Endodermal cell (in vitro differentiated cells): ENCODE results near the gene PIP5KL1. TPM values are rescaled to one million over a fixed set of nuclear protein-coding genes. Genes with fewer than 3 reads are reported as not detected.
A peak's percentile ranks its signal among the peaks of the same experiment; 100 is the strongest.

Source experiments
- DNase-seq: peaks from one replicate; pipeline ENCODE4 v3.0.0-alpha.2; 2017
- H3K27ac ChIP-seq: 2 replicates; pipeline ENCODE4 v1.5.1; 2013; ENCODE audit warnings: mild to moderate bottlenecking, low read depth, low read length, moderate library complexity
- H3K27me3 ChIP-seq: 2 replicates; pipeline ENCODE4 v1.6.1; 2013; ENCODE audit warnings: mild to moderate bottlenecking, low read length, moderate library complexity; ENCODE audit not compliant: insufficient read depth, control insufficient read depth, poor library complexity, severe bottlenecking
- H3K36me3 ChIP-seq: 2 replicates; pipeline ENCODE4 v1.7.0; 2013; ENCODE audit warnings: mild to moderate bottlenecking, low read length, moderate library complexity; ENCODE audit not compliant: control insufficient read depth, insufficient read depth
- H3K4me1 ChIP-seq: one replicate; pipeline ENCODE4 v1.7.0; 2013; ENCODE audit warnings: low read length; ENCODE audit not compliant: control insufficient read depth, insufficient read depth
- H3K4me3 ChIP-seq: 2 replicates; pipeline ENCODE4 v1.5.1; 2013; ENCODE audit warnings: mild to moderate bottlenecking, low read length, moderate library complexity
- H3K9ac ChIP-seq: 2 replicates; pipeline ENCODE4 v1.6.1; 2013; ENCODE audit warnings: mild to moderate bottlenecking, low read length, moderate library complexity; ENCODE audit not compliant: poor library complexity, severe bottlenecking; ENCODE audit errors: extremely low read depth
- H3K9me3 ChIP-seq: 2 replicates; pipeline ENCODE4 v1.6.1; 2013; ENCODE audit warnings: mild to moderate bottlenecking, low read length, moderate library complexity; ENCODE audit not compliant: control insufficient read depth
- H3K27ac Mint-ChIP-seq: 2 replicates; pipeline ENCODE4 v1.8.0; 2020; ENCODE audit warnings: mixed read lengths
- H3K27me3 Mint-ChIP-seq: 2 replicates; pipeline ENCODE4 v1.8.0; 2021; ENCODE audit warnings: mild to moderate bottlenecking, mixed read lengths; ENCODE audit not compliant: insufficient read depth
- H3K36me3 Mint-ChIP-seq: 2 replicates; pipeline ENCODE4 v1.8.0; 2020; ENCODE audit warnings: low read depth, mixed read lengths
- H3K4me1 Mint-ChIP-seq: 2 replicates; pipeline ENCODE4 v1.8.0; 2020; ENCODE audit warnings: mixed read lengths
- H3K4me3 Mint-ChIP-seq: 2 replicates; pipeline ENCODE4 v1.8.0; 2020; ENCODE audit warnings: mild to moderate bottlenecking, moderate library complexity, mixed read lengths
- H3K9me3 Mint-ChIP-seq: 2 replicates; pipeline ENCODE4 v1.8.0; 2020; ENCODE audit warnings: mild to moderate bottlenecking, mixed read lengths
- WGBS, 2 experiments: methylation state at CpG; one replicate each; pipeline versions ENCODE4 v1.1.5 to v1.1.7; 2013; ENCODE audit warnings: missing lambda C conversion rate in 2 of 2, mixed read lengths in 1 of 2; ENCODE audit not compliant: insufficient coverage in 1 of 2, insufficient read length in 1 of 2; 5-methylcytosine and 5-hydroxymethylcytosine counted together
- total RNA-seq, 2 donors: library from RNA; stranded (reverse); fragmentation: NEBNext Ultra II Directional in 1 of 2; extraction: Animal tissue kit (Norgen Biotek cat#: 25700) in 1 of 2; gene quantifications; 2 replicates in 1 of 2; 3 replicates in 1 of 2; pipeline ENCODE4 v1.2.1, GENCODE V29; 2021
- TF ChIP-seq, protein P1 (sequence below): fragments of 200-600 bp; sonication (generic); conservative IDR thresholded peaks from 2 replicates; pipeline ENCODE4 v1.5.0; 2021; ENCODE audit warnings: antibody characterized with exemption, mild to moderate bottlenecking

The PIP5KL1 gene
- total RNA-seq, 2 donors from 2014 or later: 6.6 to 9.3 TPM

DNA sequence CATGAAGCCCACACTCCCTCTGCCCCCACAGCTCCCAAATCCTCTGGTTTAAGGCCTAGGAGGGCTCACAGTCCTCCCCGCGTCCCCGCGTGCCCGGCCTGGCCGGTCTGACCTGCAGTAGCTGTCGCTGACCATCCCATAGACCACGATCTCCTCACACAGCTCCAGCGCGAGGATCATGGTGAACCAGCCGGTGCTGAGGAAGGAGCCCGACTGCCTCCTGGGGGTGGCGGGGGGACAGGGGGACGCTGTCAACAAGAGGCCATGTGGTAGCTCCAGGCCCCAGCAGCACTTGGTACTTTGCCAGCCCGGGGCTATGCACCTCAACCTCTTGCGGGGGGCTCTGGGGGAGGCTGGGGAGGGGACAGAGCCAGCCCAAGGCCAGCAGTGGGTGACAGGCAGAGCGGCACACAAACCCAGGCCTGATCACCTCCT lies 20.7 kb downstream of the PIP5KL1 start:
- Histone ChIP-seq H3K9ac (no peak overlapping the region), H3K36me3 (no peaks in the 10 kb centered on the region), H3K27ac (peak overlapping the region; percentile 17), H3K4me1 (no peaks in the 10 kb centered on the region), H3K27me3 (no peaks in the 10 kb centered on the region), H3K4me3 (no peak overlapping the region), H3K9me3 (no peaks in the 10 kb centered on the region)
- no peak overlapping the region for H3K27ac Mint-ChIP-seq
- no peak overlapping the region for H3K4me3 Mint-ChIP-seq
- 86 to 94% methylated on average over 6 to 17 of the region's 17 CpGs for WGBS, 2 experiments
- no peaks in the 10 kb centered on the region for H3K27me3 Mint-ChIP-seq
- H3K4me1 Mint-ChIP-seq: peaks cover under 1% of the 10 kb centered on the region
- H3K9me3 Mint-ChIP-seq: no peaks in the 10 kb centered on the region
- TF ChIP-seq, protein P1, sequence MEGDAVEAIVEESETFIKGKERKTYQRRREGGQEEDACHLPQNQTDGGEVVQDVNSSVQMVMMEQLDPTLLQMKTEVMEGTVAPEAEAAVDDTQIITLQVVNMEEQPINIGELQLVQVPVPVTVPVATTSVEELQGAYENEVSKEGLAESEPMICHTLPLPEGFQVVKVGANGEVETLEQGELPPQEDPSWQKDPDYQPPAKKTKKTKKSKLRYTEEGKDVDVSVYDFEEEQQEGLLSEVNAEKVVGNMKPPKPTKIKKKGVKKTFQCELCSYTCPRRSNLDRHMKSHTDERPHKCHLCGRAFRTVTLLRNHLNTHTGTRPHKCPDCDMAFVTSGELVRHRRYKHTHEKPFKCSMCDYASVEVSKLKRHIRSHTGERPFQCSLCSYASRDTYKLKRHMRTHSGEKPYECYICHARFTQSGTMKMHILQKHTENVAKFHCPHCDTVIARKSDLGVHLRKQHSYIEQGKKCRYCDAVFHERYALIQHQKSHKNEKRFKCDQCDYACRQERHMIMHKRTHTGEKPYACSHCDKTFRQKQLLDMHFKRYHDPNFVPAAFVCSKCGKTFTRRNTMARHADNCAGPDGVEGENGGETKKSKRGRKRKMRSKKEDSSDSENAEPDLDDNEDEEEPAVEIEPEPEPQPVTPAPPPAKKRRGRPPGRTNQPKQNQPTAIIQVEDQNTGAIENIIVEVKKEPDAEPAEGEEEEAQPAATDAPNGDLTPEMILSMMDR: no peak
- no peak for DNase-seq
- H3K36me3 Mint-ChIP-seq: no peaks in the 10 kb centered on the region

DNA sequence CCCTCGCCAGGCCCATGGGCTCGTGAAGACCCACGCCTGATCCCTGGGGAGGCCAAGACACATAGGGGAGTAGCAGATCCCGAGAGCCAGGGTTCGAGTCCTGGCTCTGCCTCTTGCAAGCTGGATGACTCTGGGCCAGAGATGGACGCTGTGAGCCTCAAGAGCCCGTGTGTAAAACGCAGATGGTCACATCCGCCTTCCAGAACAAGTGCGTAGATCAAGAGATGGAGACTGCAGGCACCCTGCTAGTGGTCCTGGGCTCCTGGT lies 22.0 kb downstream of the PIP5KL1 start:
- H3K9ac ChIP-seq: no peak overlapping the region
- H3K36me3 Mint-ChIP-seq: no peaks in the 10 kb centered on the region
- no peak overlapping the region for H3K27ac ChIP-seq
- DNase-seq: no peak
- no peaks in the 10 kb centered on the region for H3K36me3 ChIP-seq
- TF ChIP-seq, protein P1: no peak
- 92 to 98% methylated on average over 9 to 10 of the region's 10 CpGs for WGBS, 2 experiments
- H3K4me3 Mint-ChIP-seq: no peak overlapping the region
- H3K27me3 ChIP-seq: no peaks in the 10 kb centered on the region
- no peaks in the 10 kb centered on the region for H3K27me3 Mint-ChIP-seq
- peaks cover 10% of the 10 kb centered on the region for H3K4me1 Mint-ChIP-seq
- no peak overlapping the region for H3K4me3 ChIP-seq
- H3K9me3 ChIP-seq: no peaks in the 10 kb centered on the region
- H3K4me1 ChIP-seq: no peaks in the 10 kb centered on the region
- H3K9me3 Mint-ChIP-seq: no peaks in the 10 kb centered on the region
- no peak overlapping the region for H3K27ac Mint-ChIP-seq

DNA sequence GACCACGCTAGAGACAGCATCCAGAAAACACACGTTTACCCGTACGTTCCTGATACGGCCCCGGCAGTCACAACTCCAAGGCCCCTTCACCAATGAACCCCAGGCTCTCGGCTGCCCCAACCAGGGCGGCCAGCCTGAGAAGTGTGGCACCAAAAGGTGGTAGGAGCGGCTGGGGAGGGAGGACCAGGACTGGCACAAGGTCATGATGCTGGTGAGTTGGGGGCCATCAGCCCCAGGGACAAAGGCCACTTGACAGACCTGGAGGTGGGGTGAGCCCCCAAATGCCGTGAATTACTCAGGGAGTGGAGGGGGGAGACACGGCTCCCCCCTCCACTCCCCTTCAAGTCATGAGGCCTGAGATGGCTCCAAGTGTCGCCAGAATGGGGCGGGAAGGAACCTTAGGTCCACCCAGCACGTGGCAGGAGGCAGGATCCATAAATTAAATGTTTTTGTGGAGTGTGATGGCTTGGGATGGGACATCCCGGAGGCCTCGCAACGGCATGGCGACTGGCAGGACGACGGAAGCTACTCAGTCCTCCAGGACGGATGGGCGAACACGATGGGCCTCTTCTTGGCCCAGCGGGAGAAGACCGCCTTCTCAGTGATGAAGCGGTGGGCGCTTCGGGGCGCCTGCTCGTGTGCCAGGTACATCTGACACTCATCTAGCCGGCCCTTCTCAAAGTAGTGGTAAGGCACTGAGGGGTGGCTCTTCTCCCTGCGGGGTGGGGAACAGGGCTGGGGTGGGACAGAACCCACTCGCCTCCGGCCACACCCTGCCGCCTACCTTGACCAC lies 22.5 kb downstream of the PIP5KL1 start:
- Histone ChIP-seq H3K27me3 (no peaks in the 10 kb centered on the region), H3K9ac (no peak overlapping the region), H3K4me1 (no peaks in the 10 kb centered on the region), H3K9me3 (no peaks in the 10 kb centered on the region), H3K36me3 (no peaks in the 10 kb centered on the region), H3K27ac (no peak overlapping the region), H3K4me3 (no peak overlapping the region)
- WGBS, 2 experiments: 87 to 90% methylated on average over 28 to 35 of the region's 35 CpGs
- H3K36me3 Mint-ChIP-seq: no peaks in the 10 kb centered on the region
- H3K27me3 Mint-ChIP-seq: no peaks in the 10 kb centered on the region
- DNase-seq: no peak
- no peaks in the 10 kb centered on the region for H3K9me3 Mint-ChIP-seq
- TF ChIP-seq, protein P1: no peak
- no peak overlapping the region for H3K27ac Mint-ChIP-seq
- peaks cover 14% of the 10 kb centered on the region for H3K4me1 Mint-ChIP-seq
- H3K4me3 Mint-ChIP-seq: no peak overlapping the region
